ENCODE results near the gene SPATA6L. TPM values are rescaled to one million over a fixed set of nuclear protein-coding genes. Genes with fewer than 3 reads are reported as not detected.

SPATA6L gene
- total and polyA plus RNA-seq, 10 of the 15 experiments (the other 5 are each of a cell fraction or from before 2014, with no cell fraction given): 0.37 to 1.6 (median 0.91) TPM

GRCh38 chr9:4691795-4692194 is 25.5 kb upstream of the SPATA6L start (continued):
- no peak for TF ChIP-seq NBN (IDR thresholded peaks at IDR 0.05)
- 0 out of 2 replicates have a peak, but pooled peaks have one; percentile 9 for TF ChIP-seq JUNB (IDR thresholded peaks at IDR 0.05)
- no peak for TF ChIP-seq ZSCAN29 (IDR thresholded peaks at IDR 0.05)
- TF ChIP-seq EGR1 (IDR thresholded peaks at IDR 0.05; ENCODE audit: borderline replicate concordance in 1 of 2, low read depth in 2 of 2, low read length in 2 of 2): no peak
- no peak for TF ChIP-seq LARP7 (IDR thresholded peaks at IDR 0.05)
- no peak for TF ChIP-seq SREBF1 (IDR thresholded peaks at IDR 0.05; ENCODE audit: low read length)
- no peak for TF ChIP-seq CBX3 (IDR thresholded peaks at IDR 0.05; ENCODE audit: borderline replicate concordance, low read depth)
- TF ChIP-seq ZNF687 (IDR thresholded peaks at IDR 0.05): no peak
- peak; percentile 60; the same call in 1 of the 2 replicates for TF ChIP-seq CREB1 (IDR thresholded peaks at IDR 0.05; ENCODE audit: low read depth)
- TF ChIP-seq ZBTB11 (CRISPR knock-in tag; IDR thresholded peaks at IDR 0.05): no peak
- no peak for TF ChIP-seq DPF2 (IDR thresholded peaks at IDR 0.05)

Data from GM12878 (cell line).